Thymus (tissue), 11 donors: ENCODE data around the gene SRRT. TPM values are rescaled to one million over a fixed set of nuclear protein-coding genes. Genes with fewer than 3 reads are reported as not detected.
A peak's percentile ranks its signal among the peaks of the same experiment; 100 is the strongest.
"Not testable (repeated sequence)": the region's sequence is repeated elsewhere in the genome, so short reads cannot be mapped to it uniquely, and the experiment has no call there.

Source experiments
- DNase-seq, 9 donors: peaks; one replicate each; pipeline ENCODE4 v3.0.0-alpha.2; 2013; ENCODE audit warnings: low spot score in 9 of 9, low read depth in 6 of 9, missing footprints in 1 of 9
- H3K27ac ChIP-seq, 2 donors: one replicate each; pipeline ENCODE4 v1.5.1; 2013; ENCODE audit warnings: control low read depth in 1 of 2, low read depth in 1 of 2, low read length in 1 of 2, mild to moderate bottlenecking in 1 of 2, moderate library complexity in 1 of 2
- H3K27me3 ChIP-seq, 2 donors: one replicate each; pipeline ENCODE4 v1.5.1; 2013; ENCODE audit warnings: low read length in 1 of 2; ENCODE audit not compliant: control insufficient read depth in 2 of 2, insufficient read depth in 1 of 2
- H3K36me3 ChIP-seq, 2 donors: one replicate each; pipeline ENCODE4 v1.5.1; 2013; ENCODE audit warnings: low read length in 1 of 2, mild to moderate bottlenecking in 1 of 2, moderate library complexity in 1 of 2; ENCODE audit not compliant: control insufficient read depth in 2 of 2, insufficient read depth in 2 of 2
- H3K4me1 ChIP-seq, 2 donors: one replicate each; pipeline ENCODE4 v1.5.1; 2013; ENCODE audit warnings: low read length in 2 of 2; ENCODE audit not compliant: control insufficient read depth in 2 of 2, insufficient read depth in 2 of 2
- H3K4me3 ChIP-seq, 2 donors: one replicate each; pipeline ENCODE4 v1.5.1; 2013; ENCODE audit warnings: low read length in 2 of 2, control low read depth in 1 of 2, mild to moderate bottlenecking in 1 of 2
- H3K9me3 ChIP-seq, 2 donors: one replicate each; pipeline ENCODE4 v1.5.1; 2013; ENCODE audit warnings: low read length in 1 of 2, mild to moderate bottlenecking in 1 of 2; ENCODE audit not compliant: control insufficient read depth in 2 of 2, insufficient read depth in 1 of 2
- WGBS: extraction: QIAGEN DNeasy Blood & Tissue Kit; methylation state at CpG from one replicate; pipeline ENCODE4 v1.1.7; 2013; 5-methylcytosine and 5-hydroxymethylcytosine counted together
- polyA plus RNA-seq: library from polyadenylated mRNA; stranded (reverse); fragments of 200-250 nt; gene quantifications from one replicate; pipeline ENCODE4 v1.2.3, GENCODE V29; 2013
- total RNA-seq: library from RNA; stranded (reverse); fragments of 120-200 nt; gene quantifications from one replicate; pipeline ENCODE4 v1.2.4, GENCODE V29; 2013
- donor health status: healthy.

Gene SRRT
- total and polyA plus RNA-seq, 2 donors, result 74.2 to 120 TPM

DNA sequence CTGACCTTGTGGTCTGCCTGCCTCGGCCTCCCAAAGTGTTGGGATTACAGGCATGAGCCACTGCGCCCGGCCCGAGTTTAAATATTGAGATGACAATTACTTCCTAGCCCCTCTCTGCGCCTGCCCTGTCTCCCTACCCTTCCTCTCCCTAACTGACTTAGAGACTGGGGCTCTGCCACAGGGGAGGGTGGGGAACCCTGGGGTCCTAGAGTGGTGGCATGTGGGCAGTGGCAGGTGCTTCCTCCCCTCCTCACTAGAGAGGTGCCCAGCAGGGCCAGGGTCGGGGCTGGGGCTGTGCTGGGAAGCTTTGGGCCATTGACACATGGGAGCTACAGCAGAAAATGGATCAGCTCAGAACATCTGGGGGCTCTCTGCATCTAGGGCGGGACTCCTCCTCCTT lies 27.7 kb downstream of the SRRT start:
- no peaks in the 10 kb centered on the region for H3K36me3 ChIP-seq
- H3K4me1 ChIP-seq, result no peaks in the 10 kb centered on the region
- no peak overlapping the region for H3K4me3 ChIP-seq
- DNase-seq, result no peak
- H3K27me3 ChIP-seq, result peaks cover 6 to 28% of the 10 kb centered on the region in 2 donors
- 88% methylated on average over 7 of the region's 7 CpGs for whole genome bisulfite sequencing
- H3K27ac ChIP-seq, result no peak overlapping the region
- no peaks in the 10 kb centered on the region for H3K9me3 ChIP-seq

DNA sequence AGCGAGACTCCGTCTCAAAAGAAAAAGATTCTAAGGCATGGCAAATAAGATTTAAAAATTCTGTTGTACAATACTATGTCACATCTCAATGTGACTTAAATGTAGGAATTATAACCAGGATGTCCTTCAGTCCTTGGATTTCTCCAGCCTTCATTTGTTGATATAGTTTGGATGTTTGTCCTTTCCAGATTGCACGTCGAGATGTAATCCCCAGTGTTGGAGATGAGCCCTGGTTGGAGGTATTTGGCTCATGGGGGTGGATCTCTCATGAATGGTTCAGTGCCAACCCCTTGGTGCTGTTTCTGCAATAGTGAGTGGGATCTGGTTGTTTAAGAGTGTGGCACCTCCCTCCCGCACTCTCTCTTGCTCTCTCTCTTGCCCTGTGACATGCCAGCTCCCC lies 33.6 kb downstream of the SRRT start:
- DNase-seq, result no peak
- WGBS, result 98% methylated on average over 5 of the region's 5 CpGs
- no peaks in the 10 kb centered on the region for H3K4me1 ChIP-seq
- peaks cover 0 to 6% of the 10 kb centered on the region in 2 donors for H3K27me3 ChIP-seq
- H3K4me3 ChIP-seq, result no peak overlapping the region
- H3K27ac ChIP-seq, result no peak overlapping the region
- no peaks in the 10 kb centered on the region for H3K9me3 ChIP-seq
- H3K36me3 ChIP-seq, result no peaks in the 10 kb centered on the region

DNA sequence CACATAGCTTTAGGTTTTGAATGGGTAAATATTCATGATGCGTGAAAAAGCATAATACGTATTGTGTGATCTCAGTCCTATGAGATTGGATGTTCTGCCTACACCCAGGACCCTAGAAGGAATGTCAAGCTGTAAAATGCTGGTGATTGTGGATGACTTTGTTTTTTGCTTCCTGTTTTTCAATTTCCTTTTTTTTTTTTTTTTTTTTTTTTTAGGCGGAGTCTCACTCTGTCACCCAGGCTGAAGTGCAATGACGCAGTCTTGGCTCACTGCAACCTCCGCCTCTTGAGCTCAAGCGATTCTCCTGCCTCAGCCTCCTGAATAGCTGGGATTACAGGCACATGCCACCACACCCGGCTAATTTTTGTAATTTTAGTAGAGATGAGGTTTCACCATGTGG lies 35.5 kb downstream of the SRRT start:
- H3K4me3 ChIP-seq, H3K27ac ChIP-seq, DNase-seq, H3K27me3 ChIP-seq, H3K9me3 ChIP-seq, H3K4me1 ChIP-seq, H3K36me3 ChIP-seq: not testable (repeated sequence)
- 63% methylated on average over 7 of the region's 7 CpGs for WGBS

DNA sequence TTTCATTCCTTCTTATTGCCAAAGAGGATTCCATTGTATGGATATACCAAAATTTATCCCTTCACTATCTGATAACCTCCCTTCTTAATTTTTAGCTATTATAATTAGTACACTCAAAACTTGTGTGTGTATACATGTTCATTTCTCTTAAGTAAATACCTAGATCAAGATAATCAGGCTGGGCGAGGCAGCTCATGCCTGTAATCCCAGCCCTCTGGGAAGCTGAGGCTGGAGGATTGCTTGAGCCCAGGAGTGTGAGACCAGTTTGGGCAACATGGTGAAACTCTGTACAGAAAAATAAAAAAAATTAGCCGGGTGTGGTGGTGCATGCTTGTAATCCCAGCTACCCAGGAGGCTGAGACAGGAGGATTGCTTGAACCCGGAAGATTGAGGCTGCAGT lies 36.6 kb downstream of the SRRT start:
- no peak for DNase-seq
- Histone ChIP-seq H3K9me3 (no peaks in the 10 kb centered on the region), H3K27ac (no peak overlapping the region), H3K36me3 (no peaks in the 10 kb centered on the region), H3K27me3 (peaks cover 0 to 6% of the 10 kb centered on the region in 2 donors), H3K4me1 (no peaks in the 10 kb centered on the region), H3K4me3 (no peak overlapping the region)
- WGBS, result 97% methylated on average over 3 of the region's 3 CpGs

DNA sequence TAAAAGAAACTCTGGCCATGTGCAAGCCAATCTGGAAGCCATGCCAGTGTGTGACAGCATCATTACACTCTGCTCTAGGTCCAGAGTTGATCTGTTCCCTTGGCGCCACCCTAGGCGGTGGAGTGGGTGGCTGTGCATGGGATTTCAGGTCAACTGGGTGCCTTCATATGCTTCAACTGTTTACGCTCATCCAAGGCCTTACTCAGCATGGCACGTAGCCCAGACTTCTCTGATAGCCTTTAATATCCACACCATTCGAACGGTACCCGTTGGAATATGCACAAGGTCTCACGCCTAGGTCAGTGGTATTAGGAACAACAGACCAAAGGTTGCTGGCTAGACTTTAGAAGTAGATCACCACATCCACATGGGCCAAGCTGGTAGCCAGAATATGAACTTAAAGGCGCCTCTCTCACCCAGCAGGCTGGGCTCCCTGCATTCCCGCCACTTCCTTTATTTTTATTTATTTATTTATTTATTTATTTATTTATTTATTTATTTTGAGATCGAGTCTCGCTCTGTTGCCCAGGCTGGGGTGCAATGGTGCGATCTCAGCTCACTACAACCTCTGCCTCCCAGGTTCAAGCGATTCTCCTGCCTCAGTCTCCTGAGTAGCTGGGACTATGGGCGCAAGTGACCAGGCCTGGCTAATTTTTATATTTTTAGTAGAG lies 39.4 kb downstream of the SRRT start:
- Histone ChIP-seq H3K27me3 (peaks cover 0 to 6% of the 10 kb centered on the region in 2 donors), H3K4me1 (peaks cover 5% of the 10 kb centered on the region in 2 donors), H3K4me3 (no peak overlapping the region), H3K27ac (no peak overlapping the region), H3K9me3 (no peaks in the 10 kb centered on the region), H3K36me3 (no peaks in the 10 kb centered on the region)
- DNase-seq, result no peak
- WGBS, result 93% methylated on average over 15 of the region's 15 CpGs

DNA sequence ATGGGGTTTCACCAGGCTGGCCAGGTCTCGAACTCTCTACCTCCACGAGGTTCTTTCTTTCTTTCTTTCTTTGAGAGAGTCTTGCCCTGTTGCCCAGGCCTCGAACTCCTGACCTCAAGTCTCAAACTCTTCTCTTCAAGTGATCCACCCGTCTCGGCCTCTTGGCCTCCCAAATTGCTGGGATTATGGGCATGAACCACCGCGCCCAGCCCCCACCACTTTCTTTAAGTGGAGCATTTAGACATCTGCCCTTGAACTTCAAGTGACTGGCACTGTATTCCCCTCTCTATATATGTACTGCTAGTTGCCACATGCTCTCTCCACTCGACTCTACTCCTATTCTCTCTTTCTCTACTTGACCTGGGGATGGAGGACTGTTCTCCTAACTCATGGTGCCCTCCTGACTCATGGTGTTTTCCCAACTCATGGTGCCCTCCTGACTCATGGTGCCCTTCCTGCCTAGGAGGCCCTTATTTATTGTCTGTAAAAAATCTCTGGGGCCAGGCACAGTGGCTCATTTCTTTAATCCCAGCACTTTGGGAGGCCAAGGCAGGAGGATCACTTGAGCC lies 40.1 kb downstream of the SRRT start:
- peaks cover 0 to 6% of the 10 kb centered on the region in 2 donors for H3K27me3 ChIP-seq
- WGBS, result 89% methylated on average over 8 of the region's 8 CpGs
- no peak overlapping the region for H3K4me3 ChIP-seq
- peaks cover 9 to 10% of the 10 kb centered on the region in 2 donors for H3K4me1 ChIP-seq
- no peak for DNase-seq
- no peak overlapping the region for H3K27ac ChIP-seq
- no peaks in the 10 kb centered on the region for H3K9me3 ChIP-seq
- no peaks in the 10 kb centered on the region for H3K36me3 ChIP-seq

DNA sequence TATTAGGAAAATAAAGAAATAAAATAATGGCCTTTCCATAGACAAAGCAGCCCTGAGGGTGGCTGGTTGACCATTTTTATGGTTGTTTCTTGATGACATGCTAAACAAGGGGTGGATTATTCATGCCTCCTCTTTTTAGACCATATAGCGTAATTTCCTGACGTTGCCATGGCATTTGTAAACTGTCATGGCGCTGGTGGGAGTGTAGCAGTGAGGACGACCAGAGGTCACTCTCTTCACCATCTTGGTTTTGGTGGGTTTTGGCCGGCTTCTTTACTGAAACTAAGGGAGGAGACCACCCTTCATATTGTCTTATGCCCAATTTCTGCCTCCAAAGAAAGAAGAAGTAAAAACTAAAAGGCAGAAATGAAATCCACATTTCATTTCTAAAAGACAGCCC lies 44.4 kb downstream of the SRRT start:
- not testable (repeated sequence) for H3K27me3 ChIP-seq, H3K36me3 ChIP-seq, H3K4me3 ChIP-seq, H3K9me3 ChIP-seq, DNase-seq
- Histone ChIP-seq H3K4me1 (peaks cover 21 to 27% of the 10 kb centered on the region in 2 donors), H3K27ac (peak overlapping the region in 1 of 2 donors; percentile 92)
- 92% methylated on average over 5 of the region's 5 CpGs for WGBS

DNA sequence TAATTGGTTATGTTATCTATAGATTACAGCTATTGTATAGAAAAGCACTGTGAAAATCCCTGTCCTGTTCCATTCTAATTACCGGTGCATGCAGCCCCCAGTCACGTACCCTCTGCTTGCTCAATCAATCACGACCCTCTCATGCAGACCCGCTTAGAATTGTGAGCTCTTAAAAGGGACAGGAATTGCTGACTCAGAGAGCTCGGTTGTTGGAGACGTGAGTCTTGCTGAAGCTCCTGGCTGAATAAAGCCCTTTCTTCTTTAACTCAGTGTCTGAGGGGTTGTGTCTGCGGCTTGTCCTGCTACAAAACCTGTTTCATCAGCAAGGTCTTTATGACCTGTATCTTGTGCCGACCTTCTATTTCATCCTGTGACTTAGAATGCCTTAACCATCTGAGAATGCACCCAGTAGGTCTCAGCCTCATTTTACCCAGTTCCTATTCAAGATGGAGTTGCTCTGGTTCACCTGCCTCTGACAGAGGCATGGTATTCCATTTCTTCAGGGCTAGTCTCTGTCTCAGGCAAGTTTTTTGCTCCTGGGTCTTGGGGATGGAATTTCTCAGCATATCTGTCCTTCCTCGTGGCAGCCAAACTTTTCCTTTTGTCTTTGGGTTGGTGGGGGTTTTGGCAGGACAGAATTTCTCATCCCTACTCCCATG lies 45.0 kb downstream of the SRRT start:
- Histone ChIP-seq H3K4me1 (peaks cover 21 to 27% of the 10 kb centered on the region in 2 donors), H3K27ac (peak overlapping the region; percentile 78 to 92)
- H3K4me3 ChIP-seq, H3K36me3 ChIP-seq, H3K9me3 ChIP-seq, H3K27me3 ChIP-seq: not testable (repeated sequence)
- DNase-seq, result peak in 1 of 9 donors; percentile 41
- 86% methylated on average over 9 of the region's 9 CpGs for WGBS

DNA sequence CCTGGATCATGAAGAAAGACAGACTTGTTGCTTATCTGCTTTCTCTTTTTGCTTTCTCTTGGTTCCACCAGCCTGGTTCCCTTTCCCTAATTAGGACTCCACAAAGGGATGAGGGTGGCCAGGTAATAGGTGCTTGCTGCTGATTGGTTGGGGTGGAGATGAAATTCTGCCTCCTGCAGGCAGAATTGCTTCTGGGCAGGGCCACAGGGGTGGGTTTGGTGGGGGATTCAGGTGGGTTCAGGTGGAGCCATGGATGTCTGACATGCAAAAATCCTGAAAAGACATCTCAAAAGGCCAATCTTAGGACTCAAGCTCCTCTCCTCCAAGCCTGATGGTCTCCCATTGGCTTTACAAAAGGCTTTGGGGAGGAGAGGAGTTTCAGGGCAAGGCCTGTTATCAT lies 46.1 kb downstream of the SRRT start:
- H3K4me3 ChIP-seq, result no peak overlapping the region
- H3K9me3 ChIP-seq, result no peaks in the 10 kb centered on the region
- DNase-seq, result no peak
- peaks cover 21 to 27% of the 10 kb centered on the region in 2 donors for H3K4me1 ChIP-seq
- no peaks in the 10 kb centered on the region for H3K36me3 ChIP-seq
- H3K27me3 ChIP-seq, result no peaks in the 10 kb centered on the region
- peak overlapping the region; percentile 40 to 92 for H3K27ac ChIP-seq
